ENCODE results near the gene HIP1. TPM values are rescaled to one million over a fixed set of nuclear protein-coding genes. Genes with fewer than 3 reads are reported as not detected.

Gene HIP1
- total and polyA plus RNA-seq, 4 donors = 10.2 to 51.2 (median 28.6) TPM

DNA sequence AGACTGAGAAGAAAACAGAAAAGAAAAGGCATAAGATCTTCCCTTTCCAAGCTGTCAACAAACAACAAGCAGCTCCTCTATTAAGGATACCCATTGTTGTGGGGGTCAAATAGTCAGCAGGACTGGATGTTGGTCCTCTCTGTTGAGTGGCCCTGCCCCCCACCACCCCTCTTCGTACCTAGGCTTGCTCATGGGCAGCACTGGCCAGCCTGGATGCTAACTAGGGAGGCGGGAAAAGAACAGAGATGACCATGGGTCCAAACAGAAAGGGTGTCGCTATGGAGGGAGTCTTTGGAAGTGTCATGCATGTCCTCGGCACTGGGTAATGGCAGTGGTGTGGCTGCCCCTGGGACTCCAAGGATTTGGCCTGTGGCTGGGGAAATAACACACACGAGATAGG, 201.0 kb downstream of the HIP1 start:
- peaks cover 11 to 37% (median 16%) of the 10 kb centered on the region in 4 donors for H3K36me3 ChIP-seq (ENCODE audit: control insufficient read depth in 4 of 4, insufficient read depth in 4 of 4, low read length in 4 of 4)
- H3K9me3 ChIP-seq (ENCODE audit: control insufficient read depth in 4 of 4, insufficient read depth in 3 of 4, low read length in 3 of 4) = no peaks in the 10 kb centered on the region
- TF ChIP-seq, protein P1, sequence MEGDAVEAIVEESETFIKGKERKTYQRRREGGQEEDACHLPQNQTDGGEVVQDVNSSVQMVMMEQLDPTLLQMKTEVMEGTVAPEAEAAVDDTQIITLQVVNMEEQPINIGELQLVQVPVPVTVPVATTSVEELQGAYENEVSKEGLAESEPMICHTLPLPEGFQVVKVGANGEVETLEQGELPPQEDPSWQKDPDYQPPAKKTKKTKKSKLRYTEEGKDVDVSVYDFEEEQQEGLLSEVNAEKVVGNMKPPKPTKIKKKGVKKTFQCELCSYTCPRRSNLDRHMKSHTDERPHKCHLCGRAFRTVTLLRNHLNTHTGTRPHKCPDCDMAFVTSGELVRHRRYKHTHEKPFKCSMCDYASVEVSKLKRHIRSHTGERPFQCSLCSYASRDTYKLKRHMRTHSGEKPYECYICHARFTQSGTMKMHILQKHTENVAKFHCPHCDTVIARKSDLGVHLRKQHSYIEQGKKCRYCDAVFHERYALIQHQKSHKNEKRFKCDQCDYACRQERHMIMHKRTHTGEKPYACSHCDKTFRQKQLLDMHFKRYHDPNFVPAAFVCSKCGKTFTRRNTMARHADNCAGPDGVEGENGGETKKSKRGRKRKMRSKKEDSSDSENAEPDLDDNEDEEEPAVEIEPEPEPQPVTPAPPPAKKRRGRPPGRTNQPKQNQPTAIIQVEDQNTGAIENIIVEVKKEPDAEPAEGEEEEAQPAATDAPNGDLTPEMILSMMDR (IDR thresholded peaks at IDR 0.05; ENCODE audit: control extremely low read depth, extremely low read depth) = no peak
- no peak overlapping the region for H3K27ac ChIP-seq (ENCODE audit: low read depth in 1 of 2, low read length in 1 of 2)
- H3K9ac ChIP-seq (ENCODE audit: insufficient read depth in 1 of 2, low read length in 2 of 2) = no peak overlapping the region
- no peak overlapping the region for H3K4me3 ChIP-seq
- ATAC-seq (ENCODE audit: insufficient read depth, low FRiP score) = no peak
- H3K4me1 ChIP-seq (ENCODE audit: control insufficient read depth in 5 of 5, insufficient read depth in 5 of 5, low read length in 5 of 5) = peaks cover 0 to 10% (median 0%) of the 10 kb centered on the region in 5 donors
- no peaks in the 10 kb centered on the region for H3K27me3 ChIP-seq (ENCODE audit: control insufficient read depth in 3 of 3, insufficient read depth in 3 of 3, low read length in 2 of 3)
- DNase-seq = no peak
- WGBS, 2 donors = 86 to 93% methylated on average over 5 of the region's 5 CpGs

DNA sequence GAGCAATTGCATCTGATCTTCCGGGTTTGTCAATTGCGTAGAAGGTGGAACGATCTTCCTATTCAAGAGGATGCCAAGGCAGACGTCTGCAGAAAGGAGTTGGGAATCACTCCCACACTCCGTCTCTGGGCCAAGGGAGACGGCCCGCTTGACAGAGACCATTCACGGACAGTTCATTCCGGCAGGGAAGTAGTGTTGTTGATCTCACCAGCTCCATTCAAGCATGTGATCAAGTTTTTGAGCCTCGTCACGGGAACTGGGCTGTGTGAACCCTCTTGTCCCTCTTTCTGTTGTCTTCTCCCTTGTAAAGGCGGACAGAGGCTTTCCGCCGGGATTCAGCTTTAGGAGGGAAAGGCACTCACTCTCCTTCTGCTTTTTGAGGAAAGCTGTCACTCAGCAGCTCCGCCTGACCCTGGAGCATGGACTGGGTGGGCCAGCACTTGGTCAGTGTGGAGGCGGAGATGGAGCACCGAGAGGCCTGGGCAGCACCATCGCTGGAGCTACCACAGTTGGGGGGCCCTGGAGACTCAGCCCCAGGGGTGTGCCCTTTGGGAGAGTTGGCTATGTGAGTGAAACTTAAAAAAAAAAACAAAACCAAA, 201.7 kb downstream of the HIP1 start:
- Histone ChIP-seq H3K27me3 (ENCODE audit: control insufficient read depth in 3 of 3, insufficient read depth in 3 of 3, low read length in 2 of 3) (no peaks in the 10 kb centered on the region), H3K36me3 (ENCODE audit: control insufficient read depth in 4 of 4, insufficient read depth in 4 of 4, low read length in 4 of 4) (peaks cover 11 to 36% (median 16%) of the 10 kb centered on the region in 4 donors), H3K4me1 (ENCODE audit: control insufficient read depth in 5 of 5, insufficient read depth in 5 of 5, low read length in 5 of 5) (peaks cover 0 to 10% (median 0%) of the 10 kb centered on the region in 5 donors), H3K9me3 (ENCODE audit: control insufficient read depth in 4 of 4, insufficient read depth in 3 of 4, low read length in 3 of 4) (no peaks in the 10 kb centered on the region), H3K27ac (ENCODE audit: low read depth in 1 of 2, low read length in 1 of 2) (no peak overlapping the region), H3K9ac (ENCODE audit: insufficient read depth in 1 of 2, low read length in 2 of 2) (no peak overlapping the region), H3K4me3 (no peak overlapping the region)
- ATAC-seq (ENCODE audit: insufficient read depth, low FRiP score) (no peak), DNase-seq (no peak)
- TF ChIP-seq, protein P1 (IDR thresholded peaks at IDR 0.05; ENCODE audit: control extremely low read depth, extremely low read depth) = no peak
- 90 to 91% methylated on average over 18 of the region's 18 CpGs for WGBS, 2 donors

DNA sequence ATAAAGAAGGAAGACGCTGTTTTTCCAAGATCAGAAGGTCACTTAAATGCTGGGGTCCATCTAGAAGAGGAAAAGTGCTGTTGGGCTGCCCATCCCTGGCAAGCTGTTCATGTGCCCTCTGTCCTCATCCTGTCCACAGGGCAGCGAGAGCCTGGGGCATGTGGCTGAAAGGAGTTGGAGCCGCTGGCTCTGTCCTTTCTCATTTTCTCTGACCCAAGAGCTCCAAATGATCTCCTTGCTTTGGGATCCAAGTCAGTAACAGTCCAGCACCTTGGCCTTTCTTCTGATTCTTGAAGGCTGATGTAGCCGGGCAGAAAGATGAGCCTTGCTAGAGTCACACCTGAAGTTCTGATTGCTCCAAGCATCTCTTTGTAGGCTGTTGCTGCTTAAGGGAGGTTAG, 202.2 kb downstream of the HIP1 start:
- peaks cover 6 to 31% (median 13%) of the 10 kb centered on the region in 4 donors for H3K36me3 ChIP-seq (ENCODE audit: control insufficient read depth in 4 of 4, insufficient read depth in 4 of 4, low read length in 4 of 4)
- TF ChIP-seq, protein P1 (IDR thresholded peaks at IDR 0.05; ENCODE audit: control extremely low read depth, extremely low read depth) = no peak
- DNase-seq (no peak), ATAC-seq (ENCODE audit: insufficient read depth, low FRiP score) (no peak)
- no peak overlapping the region for H3K9ac ChIP-seq (ENCODE audit: insufficient read depth in 1 of 2, low read length in 2 of 2)
- no peaks in the 10 kb centered on the region for H3K27me3 ChIP-seq (ENCODE audit: control insufficient read depth in 3 of 3, insufficient read depth in 3 of 3, low read length in 2 of 3)
- WGBS, 2 donors = 95 to 98% methylated on average over 4 of the region's 4 CpGs
- no peak overlapping the region for H3K27ac ChIP-seq (ENCODE audit: low read depth in 1 of 2, low read length in 1 of 2)
- no peaks in the 10 kb centered on the region for H3K9me3 ChIP-seq (ENCODE audit: control insufficient read depth in 4 of 4, insufficient read depth in 3 of 4, low read length in 3 of 4)
- peaks cover 0 to 10% (median 0%) of the 10 kb centered on the region in 5 donors for H3K4me1 ChIP-seq (ENCODE audit: control insufficient read depth in 5 of 5, insufficient read depth in 5 of 5, low read length in 5 of 5)
- H3K4me3 ChIP-seq = no peak overlapping the region
